Small intestine (tissue), 7 donors: ENCODE data around the gene SH3GLB2. TPM values are rescaled to one million over a fixed set of nuclear protein-coding genes. Genes with fewer than 3 reads are reported as not detected.

Experiments
- DNase-seq, 2 donors: peaks; one replicate each; pipeline versions ENCODE4 v3.0.0 to v3.0.0-alpha.2; 2013
- FAIRE-seq: peaks from 2 replicates; lab custom pipeline; 2012; peaks lifted over from hg19 to GRCh38; lab: Jason Lieb, UNC
- H3K27ac ChIP-seq, 3 donors: one replicate each; pipeline ENCODE4 v1.5.1; 2013; ENCODE audit warnings: low read length in 2 of 3, mild to moderate bottlenecking in 2 of 3, control low read depth in 1 of 3, inconsistent platforms in 1 of 3, low read depth in 1 of 3, moderate library complexity in 1 of 3
- H3K27me3 ChIP-seq, 3 donors: one replicate each; pipeline ENCODE4 v1.6.1; 2013; ENCODE audit warnings: low read length in 3 of 3, inconsistent platforms in 1 of 3; ENCODE audit not compliant: control insufficient read depth in 3 of 3, insufficient read depth in 3 of 3
- H3K36me3 ChIP-seq, 3 donors: one replicate each; pipeline ENCODE4 v1.6.1; 2013; ENCODE audit warnings: low read length in 3 of 3, inconsistent platforms in 1 of 3, low read depth in 1 of 3, mild to moderate bottlenecking in 1 of 3, moderate library complexity in 1 of 3; ENCODE audit not compliant: control insufficient read depth in 3 of 3, insufficient read depth in 2 of 3
- H3K4me1 ChIP-seq, 3 donors: one replicate each; pipeline ENCODE4 v1.6.1; 2013; ENCODE audit warnings: low read length in 2 of 3, inconsistent platforms in 1 of 3, low read depth in 1 of 3, mild to moderate bottlenecking in 1 of 3, moderate library complexity in 1 of 3; ENCODE audit not compliant: control insufficient read depth in 3 of 3, insufficient read depth in 2 of 3
- H3K4me3 ChIP-seq, 3 donors: one replicate each; pipeline ENCODE4 v1.5.1; 2013; ENCODE audit warnings: low read length in 3 of 3, control low read depth in 1 of 3, inconsistent platforms in 1 of 3, low read depth in 1 of 3, mild to moderate bottlenecking in 1 of 3, moderate library complexity in 1 of 3
- H3K9me3 ChIP-seq, 2 donors: one replicate each; pipeline ENCODE4 v1.6.1; 2013; ENCODE audit warnings: low read depth in 1 of 2, low read length in 1 of 2; ENCODE audit not compliant: control insufficient read depth in 2 of 2, insufficient read depth in 1 of 2
- WGBS, 3 donors: extraction: QIAGEN DNeasy Blood & Tissue Kit; methylation state at CpG; one replicate each; pipeline ENCODE4 v1.1.7; 2013; 5-methylcytosine and 5-hydroxymethylcytosine counted together
- polyA plus RNA-seq, 4 donors: library from polyadenylated mRNA; stranded (reverse) in 3 of 4; unstranded in 1 of 4; fragments of 200-250 nt in 3 of 4; fragments of 120-200 nt in 1 of 4; gene quantifications; one replicate each; pipeline versions ENCODE4 v1.2.1 to v1.2.3, GENCODE V29; 2013
- donor health status: healthy with polysubstance abuse.
- donor health status: control.
- donor health status: control.
- donor health status: Bipolar disorder and iron deficiency.
- donor health status: healthy.

Gene SH3GLB2
- polyA plus RNA-seq, 4 donors = 85.2 to 112 (median 92.3) TPM

DNA sequence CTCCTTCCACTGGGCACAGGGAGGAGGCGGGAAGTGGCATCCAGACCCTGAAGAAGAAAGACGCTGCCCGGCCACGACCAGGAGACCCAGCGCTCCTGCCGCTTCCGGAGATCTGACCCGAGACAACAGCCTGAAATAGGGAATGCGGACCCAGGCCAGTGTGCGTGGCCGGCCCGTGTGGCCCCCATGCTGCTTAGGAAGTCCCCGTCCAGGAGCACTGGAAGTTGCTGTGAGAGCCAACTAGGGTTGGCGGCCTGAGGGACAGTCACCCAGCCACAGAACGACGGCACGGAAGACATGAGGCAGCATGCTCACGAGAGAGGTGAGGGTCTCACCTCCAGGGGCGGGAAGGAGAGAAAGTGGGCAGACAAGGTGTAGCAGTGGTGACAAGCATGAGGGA lies 17.0 kb downstream of the SH3GLB2 start:
- Histone ChIP-seq H3K27me3 (no peaks in the 10 kb centered on the region), H3K9me3 (no peaks in the 10 kb centered on the region), H3K4me1 (no peaks in the 10 kb centered on the region), H3K27ac (no peak overlapping the region), H3K36me3 (peaks cover 6 to 97% (median 26%) of the 10 kb centered on the region in 3 donors), H3K4me3 (no peak overlapping the region)
- no peak for FAIRE-seq
- WGBS, 3 donors = 96% methylated on average over 19 of the region's 19 CpGs
- DNase-seq = no peak

DNA sequence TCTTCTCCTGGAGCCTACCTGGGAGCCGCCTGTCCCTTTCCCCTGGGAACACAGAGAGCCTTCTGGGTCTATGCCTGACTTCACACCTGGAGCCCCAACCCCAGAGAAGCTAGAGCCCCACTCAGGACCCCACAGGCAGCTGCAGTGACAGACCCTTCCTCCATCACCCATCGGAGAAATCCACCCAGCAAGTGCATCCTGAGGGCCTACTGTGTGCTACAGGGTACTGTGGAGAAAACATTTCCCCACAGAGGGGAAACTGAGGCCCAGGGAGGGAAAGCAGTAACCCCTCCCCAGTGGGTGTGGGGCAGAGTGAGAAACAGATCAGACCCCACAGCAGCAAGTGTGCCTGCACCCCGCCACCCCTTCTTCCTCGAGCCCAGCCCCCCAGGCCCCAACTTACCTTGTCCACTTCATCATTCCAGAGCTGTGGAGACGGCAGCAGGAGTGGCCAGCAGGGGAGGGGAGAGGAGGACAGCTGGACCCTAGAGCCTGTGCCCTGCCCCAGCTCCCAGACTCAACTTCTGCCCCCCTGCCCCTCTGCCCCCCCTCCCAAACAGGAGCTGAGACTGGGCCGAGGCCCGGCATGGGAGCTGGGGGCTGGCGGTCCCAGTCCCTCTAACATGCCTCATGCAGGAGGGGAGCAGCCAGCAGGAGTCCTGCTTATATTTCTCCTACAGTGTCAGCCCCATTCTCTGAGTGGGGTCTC lies 17.7 kb downstream of the SH3GLB2 start:
- no peak overlapping the region for H3K27ac ChIP-seq
- no peak overlapping the region for H3K4me3 ChIP-seq
- H3K36me3 ChIP-seq = peaks cover 6 to 99% (median 26%) of the 10 kb centered on the region in 3 donors
- FAIRE-seq = no peak
- 90 to 92% (median 91%) methylated on average over 8 of the region's 8 CpGs for WGBS, 3 donors
- no peaks in the 10 kb centered on the region for H3K4me1 ChIP-seq
- no peaks in the 10 kb centered on the region for H3K27me3 ChIP-seq
- H3K9me3 ChIP-seq = no peaks in the 10 kb centered on the region
- no peak for DNase-seq

DNA sequence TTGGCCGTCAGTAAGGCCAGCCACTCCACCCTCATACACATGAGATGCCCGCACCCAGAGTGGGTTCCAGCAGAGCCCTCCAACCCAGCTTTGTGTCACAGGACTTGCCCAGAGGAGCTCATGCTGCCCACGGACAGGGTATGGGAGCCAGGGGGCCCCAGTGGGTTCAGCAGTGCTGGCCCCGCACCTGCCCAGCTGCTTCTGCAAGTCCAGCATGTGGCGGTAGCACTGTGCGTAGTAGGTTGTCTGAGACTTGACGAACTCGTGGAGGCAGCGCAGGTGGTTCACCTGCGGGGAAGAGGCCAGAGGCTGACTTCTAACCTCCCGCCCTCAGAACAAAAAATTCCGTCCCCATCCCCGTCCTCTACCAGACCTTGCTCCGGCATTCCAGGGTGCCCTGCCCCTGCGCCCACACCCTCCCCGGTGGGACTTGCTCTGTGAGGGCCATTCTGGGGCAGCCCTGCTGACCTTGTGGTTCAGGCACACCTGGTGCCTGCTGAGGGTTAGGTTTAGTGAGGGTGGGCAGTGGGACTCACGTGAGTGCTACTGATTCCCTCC lies 18.5 kb downstream of the SH3GLB2 start:
- DNase-seq (no peak), FAIRE-seq (no peak)
- no peaks in the 10 kb centered on the region for H3K27me3 ChIP-seq
- H3K27ac ChIP-seq = no peak overlapping the region
- H3K4me1 ChIP-seq = no peaks in the 10 kb centered on the region
- 91 to 92% (median 91%) methylated on average over 14 to 17 of the region's 17 CpGs for whole genome bisulfite sequencing, 3 donors
- no peaks in the 10 kb centered on the region for H3K9me3 ChIP-seq
- no peak overlapping the region for H3K4me3 ChIP-seq
- peaks cover 6 to 100% (median 25%) of the 10 kb centered on the region in 3 donors for H3K36me3 ChIP-seq

DNA sequence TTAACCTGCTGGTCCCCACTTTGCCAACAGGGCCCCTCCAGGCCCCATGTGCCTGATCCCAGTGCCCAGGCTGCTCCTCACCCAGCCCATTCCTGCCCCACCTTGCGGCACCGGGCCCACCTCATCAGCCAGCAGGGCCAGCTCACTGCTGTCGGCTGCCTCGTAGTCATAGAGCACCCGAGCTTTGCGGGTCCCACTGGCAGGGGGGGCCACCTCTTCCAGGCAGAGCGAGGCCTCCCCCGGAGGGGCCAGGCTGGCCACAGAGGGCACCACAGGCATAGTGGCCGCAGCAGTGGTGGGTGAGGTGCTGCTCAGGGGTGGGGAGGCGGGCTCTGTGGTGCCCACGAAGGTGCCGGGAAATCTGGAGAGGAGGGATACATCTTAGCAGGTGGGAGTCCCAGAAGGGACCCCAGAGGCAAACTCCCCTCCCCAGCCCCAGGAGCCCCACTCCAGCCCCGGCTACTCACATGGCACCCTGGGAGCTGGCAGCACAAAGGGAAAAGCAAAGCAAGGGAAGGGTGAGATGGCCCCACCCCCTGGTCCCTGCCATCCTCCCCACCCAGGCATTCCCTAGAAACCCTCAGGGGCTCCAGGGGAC lies 19.0 kb downstream of the SH3GLB2 start:
- H3K4me3 ChIP-seq = no peak overlapping the region
- peaks cover 6 to 98% (median 22%) of the 10 kb centered on the region in 3 donors for H3K36me3 ChIP-seq
- no peak overlapping the region for H3K27ac ChIP-seq
- H3K27me3 ChIP-seq = no peaks in the 10 kb centered on the region
- FAIRE-seq = no peak
- H3K9me3 ChIP-seq = no peaks in the 10 kb centered on the region
- DNase-seq = no peak
- WGBS, 3 donors = 85 to 89% (median 86%) methylated on average over 13 of the region's 13 CpGs
- H3K4me1 ChIP-seq = no peaks in the 10 kb centered on the region

DNA sequence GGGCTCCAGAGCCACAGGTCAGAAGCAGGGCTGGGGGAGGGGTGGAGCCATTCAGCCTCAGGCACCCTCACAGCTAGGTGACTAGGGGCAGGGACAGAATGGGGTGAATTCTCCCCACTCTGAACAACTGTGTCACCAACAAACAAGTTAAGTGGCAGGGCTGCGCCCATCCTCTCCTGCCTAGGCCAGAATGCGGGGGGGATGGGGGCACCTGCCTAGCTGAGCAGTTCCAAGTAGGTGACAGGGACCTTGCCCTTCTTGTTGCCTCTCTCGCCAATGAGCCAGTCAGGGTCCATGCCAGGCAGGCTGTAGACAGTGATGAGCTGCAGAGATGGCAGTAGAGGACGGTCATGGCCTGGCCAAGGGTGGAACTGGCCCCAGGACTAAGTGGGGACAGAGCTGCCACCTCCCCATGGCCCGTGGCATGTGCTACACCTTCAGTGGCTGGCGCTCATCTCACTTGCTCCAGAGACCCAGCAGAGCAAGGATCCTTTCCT lies 19.6 kb downstream of the SH3GLB2 start:
- DNase-seq = no peak
- Histone ChIP-seq H3K27ac (no peak overlapping the region), H3K4me1 (no peaks in the 10 kb centered on the region), H3K36me3 (peaks cover 6 to 98% (median 19%) of the 10 kb centered on the region in 3 donors), H3K9me3 (no peaks in the 10 kb centered on the region), H3K4me3 (no peak overlapping the region), H3K27me3 (no peaks in the 10 kb centered on the region)
- FAIRE-seq = no peak
- WGBS, 3 donors = 85 to 96% (median 90%) methylated on average over 5 to 6 of the region's 6 CpGs

DNA sequence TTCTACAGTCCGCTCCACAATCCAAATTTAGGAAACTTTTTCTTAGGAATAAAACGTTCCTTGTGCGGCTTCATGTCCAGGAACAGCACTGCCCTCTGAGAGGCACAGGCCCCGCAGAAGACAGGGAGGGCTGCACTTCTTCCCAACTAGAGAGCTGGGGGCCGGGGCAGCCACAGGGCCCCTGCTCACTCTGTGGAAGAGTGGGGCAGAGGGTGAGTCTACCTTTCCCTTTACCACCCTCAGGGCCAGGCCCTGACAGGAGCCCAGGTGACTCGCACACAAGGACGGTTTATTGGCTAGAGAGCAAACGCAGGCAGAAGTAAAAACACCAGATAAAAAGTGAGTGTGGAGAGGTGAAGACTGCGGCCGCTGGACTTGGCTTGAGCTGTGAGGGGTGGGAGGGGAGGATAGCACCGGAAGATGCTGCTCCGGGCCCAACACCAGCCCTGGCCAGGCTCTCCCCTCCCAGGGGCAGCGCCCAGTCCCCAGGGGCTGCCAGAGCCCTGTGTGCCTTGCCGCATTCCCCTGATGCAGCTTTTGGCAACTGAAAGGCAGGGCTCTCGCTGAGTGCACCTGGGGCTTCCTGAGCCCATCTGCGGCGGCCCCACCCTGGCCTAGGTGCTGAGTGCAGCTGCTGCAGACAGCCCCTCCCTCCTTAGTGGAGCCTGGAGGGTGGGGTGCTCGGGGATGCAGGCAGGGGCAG lies 20.2 kb downstream of the SH3GLB2 start:
- Histone ChIP-seq H3K36me3 (peaks cover 7 to 98% (median 20%) of the 10 kb centered on the region in 3 donors), H3K27ac (no peak overlapping the region), H3K27me3 (no peaks in the 10 kb centered on the region), H3K9me3 (no peaks in the 10 kb centered on the region), H3K4me3 (no peak overlapping the region), H3K4me1 (no peaks in the 10 kb centered on the region)
- FAIRE-seq (no peak), DNase-seq (no peak)
- 82 to 87% (median 86%) methylated on average over 15 to 18 of the region's 18 CpGs for WGBS, 3 donors

DNA sequence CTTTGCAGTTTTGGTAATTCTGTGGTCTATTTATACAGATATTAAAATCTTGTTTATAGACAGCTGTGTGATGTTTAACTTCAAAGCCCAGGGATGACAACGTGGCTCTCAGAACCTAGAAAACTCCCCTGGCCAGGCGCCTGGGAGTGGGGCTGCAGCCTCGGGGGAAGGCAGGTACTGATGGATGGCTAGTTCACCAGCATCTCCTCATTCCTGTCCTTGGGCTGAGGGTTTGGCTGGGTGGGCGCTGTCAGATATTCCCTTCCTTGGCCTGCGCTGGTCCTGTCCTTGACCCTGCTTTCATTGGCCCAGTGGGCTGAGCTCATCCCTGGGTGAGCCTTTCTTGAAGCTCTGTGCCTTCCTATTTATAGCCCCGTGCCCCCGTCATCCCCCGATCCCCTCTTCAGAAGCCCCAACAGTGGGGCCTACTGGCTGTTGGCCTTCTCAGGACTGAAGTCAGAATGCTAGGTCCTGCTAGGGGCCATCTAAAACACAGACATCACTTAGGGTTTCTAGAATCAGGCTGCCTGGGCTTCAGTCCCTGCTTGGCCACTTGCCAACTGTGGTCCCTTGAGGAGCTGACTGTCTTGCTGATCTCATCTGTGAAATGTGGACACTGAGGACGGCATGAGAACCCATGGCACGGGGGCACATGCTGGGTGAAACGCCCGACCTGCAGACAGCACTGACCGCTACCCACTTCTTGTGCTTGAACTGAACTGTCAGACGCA lies 20.9 kb downstream of the SH3GLB2 start:
- Histone ChIP-seq H3K9me3 (no peaks in the 10 kb centered on the region), H3K36me3 (peaks cover 9 to 98% (median 18%) of the 10 kb centered on the region in 3 donors), H3K27ac (no peak overlapping the region), H3K4me1 (no peaks in the 10 kb centered on the region), H3K4me3 (no peak overlapping the region), H3K27me3 (no peaks in the 10 kb centered on the region)
- 81 to 84% (median 83%) methylated on average over 14 of the region's 14 CpGs for WGBS, 3 donors
- no peak for FAIRE-seq
- no peak for DNase-seq
